Measurements from ENCODE around the gene UMOD.

GRCh38 chr16:20334396-20334795 lies 18.1 kb downstream of the UMOD start:
- TF ChIP-seq EZH2 (IDR thresholded peaks at IDR 0.05; ENCODE audit: borderline replicate concordance, low read length) (no peak), CTCF (IDR thresholded peaks at IDR 0.05; ENCODE audit: low read length) (no peak)

Data from OCI-LY1 (cell line).